Measurements from ENCODE around the gene MRPL52. TPM values are rescaled to one million over a fixed set of nuclear protein-coding genes. Genes with fewer than 3 reads are reported as not detected.

The MRPL52 gene
- total and polyA plus RNA-seq, 2 of the 13 experiments (the other 11 are each of a cell fraction or from before 2014, with no cell fraction given) = 118 to 329 TPM

GRCh38 chr14:22829661-22830442 is at the start of gene MRPL52 (continued):
- no peak for TF ChIP-seq TEAD2 (CRISPR knock-in tag; IDR thresholded peaks at IDR 0.05)
- peak; percentile 88 for TF ChIP-seq ZNF335 (CRISPR knock-in tag; IDR thresholded peaks at IDR 0.05)
- TF ChIP-seq BCLAF1 (IDR thresholded peaks at IDR 0.05) = no peak
- no peak for TF ChIP-seq NFE2 (CRISPR knock-in tag; IDR thresholded peaks at IDR 0.05)
- peak; percentile 82 for TF ChIP-seq AGO1 (IDR thresholded peaks at IDR 0.05; ENCODE audit: low read depth, low read length, poor library complexity, severe bottlenecking)
- no peak for TF ChIP-seq CEBPZ (IDR thresholded peaks at IDR 0.05; ENCODE audit: low read length)
- TF ChIP-seq ZNF557 (CRISPR knock-in tag; IDR thresholded peaks at IDR 0.05) = no peak; the same call in 1 of the 2 replicates
- TF ChIP-seq ATF3 (CRISPR knock-in tag; IDR thresholded peaks at IDR 0.05) = no peak
- TF ChIP-seq MYNN (CRISPR knock-in tag; IDR thresholded peaks at IDR 0.05; ENCODE audit: low read depth) = no peak
- TF ChIP-seq CREB1 (IDR thresholded peaks at IDR 0.05) = peak; percentile 70
- no peak; the same call in 1 of the 2 replicates for TF ChIP-seq CREB1 (CRISPR knock-in tag; IDR thresholded peaks at IDR 0.05)
- TF ChIP-seq FOXP4 (CRISPR knock-in tag; IDR thresholded peaks at IDR 0.05) = no peak; the same call in 1 of the 2 replicates
- peak; percentile 47; the same call in 1 of the 2 replicates for TF ChIP-seq TFDP1 (CRISPR knock-in tag; IDR thresholded peaks at IDR 0.05; ENCODE audit: borderline replicate concordance)
- no peak; the same call in 1 of the 2 replicates for TF ChIP-seq ISL2 (CRISPR knock-in tag; IDR thresholded peaks at IDR 0.05)
- TF ChIP-seq ZNF841 (CRISPR knock-in tag; IDR thresholded peaks at IDR 0.05; ENCODE audit: borderline replicate concordance) = no peak
- peak; percentile 58; the same call in 1 of the 2 replicates for TF ChIP-seq PCBP1 (IDR thresholded peaks at IDR 0.05; ENCODE audit: borderline replicate concordance, low read depth, low read length)
- 0 out of 2 replicates have a peak, but pooled peaks have one; percentile 80 for TF ChIP-seq ZNF34 (CRISPR knock-in tag; IDR thresholded peaks at IDR 0.05; ENCODE audit: borderline replicate concordance)

All from HepG2 (cell line).